ENCODE data around the gene VEGFD.

Gene VEGFD

DNA sequence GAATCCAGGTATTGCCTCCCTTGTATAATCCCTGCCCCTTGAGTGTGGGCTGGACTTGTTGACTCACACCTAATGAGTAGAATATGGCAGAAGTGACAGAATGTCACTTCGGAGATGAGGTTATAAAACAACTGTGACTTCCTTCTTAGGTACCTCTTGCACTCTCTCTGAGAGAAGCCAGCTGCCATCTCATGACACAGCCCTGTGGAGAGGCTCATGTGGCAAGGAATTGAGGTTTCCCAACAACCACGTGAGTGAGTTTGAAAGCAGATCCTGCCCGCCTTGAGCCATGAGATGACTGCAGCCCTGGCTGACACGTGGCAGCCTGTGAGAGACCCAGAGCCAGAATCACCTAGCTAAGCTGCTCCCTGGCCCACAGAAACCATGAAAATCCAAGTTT lies 82.3 kb downstream of the VEGFD start:
- no peak for TF ChIP-seq POLR2A (IDR thresholded peaks at IDR 0.05; ENCODE audit: low read depth, low read length)
- FAIRE-seq (no peak), DNase-seq (ENCODE audit: insufficient read length, low spot score) (no peak)

DNA sequence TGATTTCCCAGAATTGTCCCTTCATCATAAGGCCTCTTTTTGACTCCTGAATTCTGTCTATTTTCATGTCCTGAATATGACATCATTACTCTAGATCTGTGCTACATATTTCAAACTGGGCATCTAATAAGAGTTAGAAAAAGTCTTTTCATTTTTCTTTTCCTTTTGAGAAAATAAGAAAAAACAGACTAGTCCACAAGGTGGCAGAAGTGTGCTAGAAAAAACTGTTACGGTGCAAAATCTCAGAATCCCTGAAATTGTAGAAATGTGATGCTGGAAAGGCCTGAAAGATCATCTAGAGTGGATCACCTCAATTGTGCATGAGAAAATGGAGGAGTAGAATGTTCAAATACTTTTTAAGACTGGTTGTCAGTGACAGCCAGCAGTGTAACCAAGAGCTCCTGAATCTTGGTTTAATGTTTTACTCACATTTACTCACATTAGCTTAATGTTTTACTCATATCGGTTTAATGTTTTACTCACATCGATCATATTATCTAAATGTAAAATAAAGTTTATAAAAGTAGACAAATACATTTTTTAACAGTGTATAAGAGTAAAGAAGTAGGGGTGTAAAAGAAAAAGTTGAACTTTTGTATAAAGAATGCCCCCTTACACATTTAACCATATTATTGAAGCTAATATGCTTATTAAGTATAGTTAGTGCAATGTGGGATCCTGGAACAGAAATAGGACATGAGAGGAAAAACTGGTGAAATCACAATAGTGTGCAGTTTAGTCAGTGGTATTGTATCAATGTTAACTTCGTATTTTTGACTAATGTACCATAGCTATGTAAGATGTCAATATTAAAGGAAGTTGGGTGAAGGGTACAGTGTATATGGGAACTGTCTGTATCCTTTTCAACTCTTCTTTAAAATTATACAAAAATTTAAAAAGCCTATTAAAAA lies 84.0 kb downstream of the VEGFD start:
- no peak for TF ChIP-seq POLR2A (IDR thresholded peaks at IDR 0.05; ENCODE audit: low read depth, low read length)
- FAIRE-seq (no peak), DNase-seq (ENCODE audit: insufficient read length, low spot score) (no peak)

DNA sequence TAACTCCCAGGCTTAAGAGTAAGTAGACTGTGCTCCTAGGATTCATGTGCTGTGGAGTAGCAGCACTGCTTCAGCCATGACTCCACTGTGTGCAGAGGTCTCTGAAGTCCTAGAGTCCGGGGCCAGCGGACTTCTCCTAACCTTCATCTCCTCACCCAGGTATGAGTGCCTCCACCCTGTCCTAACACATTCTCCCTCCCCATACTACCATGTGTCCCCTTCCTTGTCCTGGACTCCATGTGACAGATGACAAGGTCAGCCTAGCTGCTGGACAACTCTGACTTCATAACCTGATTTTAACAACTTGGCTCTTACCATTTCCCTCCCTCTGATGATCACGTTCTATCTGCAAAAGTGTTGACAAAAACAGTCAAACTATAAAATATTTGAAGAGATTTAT lies 85.4 kb downstream of the VEGFD start:
- FAIRE-seq = no peak
- no peak for DNase-seq (ENCODE audit: insufficient read length, low spot score)
- TF ChIP-seq POLR2A (IDR thresholded peaks at IDR 0.05; ENCODE audit: low read depth, low read length) = no peak

DNA sequence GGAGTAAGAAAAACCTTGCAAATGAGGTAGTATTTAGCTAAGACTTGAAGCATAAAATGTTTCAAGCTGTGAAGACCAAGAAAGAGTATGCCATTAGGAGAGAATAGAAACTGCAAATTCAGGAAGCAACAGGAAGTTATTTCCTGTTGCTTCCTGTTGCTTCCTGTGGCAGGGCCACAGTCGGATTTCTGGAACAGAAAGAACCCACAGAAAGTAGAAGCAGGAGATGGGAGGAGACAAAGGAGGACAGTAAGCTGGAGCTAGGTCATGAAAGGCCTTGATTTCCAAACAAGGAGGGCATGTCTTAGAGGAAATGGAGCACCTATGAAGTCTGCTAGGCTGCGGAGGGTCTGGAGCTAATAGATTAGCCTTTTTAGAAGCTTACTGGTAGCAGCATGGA lies 86.0 kb downstream of the VEGFD start:
- FAIRE-seq (no peak), DNase-seq (ENCODE audit: insufficient read length, low spot score) (no peak)
- no peak for TF ChIP-seq POLR2A (IDR thresholded peaks at IDR 0.05; ENCODE audit: low read depth, low read length)

Measured in H54 (cell line).